Measurements from ENCODE around the gene SMIM26. TPM values are rescaled to one million over a fixed set of nuclear protein-coding genes. Genes with fewer than 3 reads are reported as not detected.

Gene SMIM26
- total and polyA plus RNA-seq, 9 of the 15 experiments (the other 6 are each of a cell fraction or from before 2014, with no cell fraction given), result 46.9 to 186 (median 86.5) TPM

- TF ChIP-seq PATZ1 (CRISPR knock-in tag; IDR thresholded peaks at IDR 0.05; ENCODE audit: borderline replicate concordance) (no peak), KAT7 (CRISPR knock-in tag; IDR thresholded peaks at IDR 0.05; ENCODE audit: borderline replicate concordance) (no peak), NR2C2 (CRISPR knock-in tag; IDR thresholded peaks at IDR 0.05) (no peak), NR2C2 (tag; IDR thresholded peaks at IDR 0.05) (peak; percentile 40; the same call in 1 of the 2 replicates), FOSL1 (tag; conservative IDR thresholded peaks at IDR 0.05) (peak; percentile 53; the same call in 1 of the 2 replicates), PYGO2 (tag; IDR thresholded peaks at IDR 0.05) (no peak), TOE1 (IDR thresholded peaks at IDR 0.05; ENCODE audit: borderline replicate concordance) (no peak), TOE1 (CRISPR knock-in tag; IDR thresholded peaks at IDR 0.05; ENCODE audit: borderline replicate concordance, low read depth) (no peak), TGIF2 (CRISPR knock-in tag; IDR thresholded peaks at IDR 0.05) (no peak), RAD51 (IDR thresholded peaks at IDR 0.05; ENCODE audit: borderline replicate concordance, low read depth) (no peak), ZSCAN32 (CRISPR knock-in tag; IDR thresholded peaks at IDR 0.05) (peak; percentile 40; the same call in 1 of the 2 replicates), SREBF2 (CRISPR knock-in tag; IDR thresholded peaks at IDR 0.05) (no peak), ZNF354B (CRISPR knock-in tag; IDR thresholded peaks at IDR 0.05) (no peak), SAFB (IDR thresholded peaks at IDR 0.05; ENCODE audit: borderline replicate concordance, low read depth, low read length) (no peak), CREB3L1 (IDR thresholded peaks at IDR 0.05; ENCODE audit: borderline replicate concordance, low read depth) (no peak), RCOR1 (IDR thresholded peaks at IDR 0.05; ENCODE audit: borderline replicate concordance in 1 of 2, low read depth in 2 of 2, low read length in 2 of 2) (peak in 1 of 2 experiments; percentile 96; a peak in 2 of 4 replicates), RNF2 (IDR thresholded peaks at IDR 0.05) (peak; percentile 66), MYC (IDR thresholded peaks at IDR 0.05; ENCODE audit: low read depth, low read length) (peak; percentile 90), MYC (CRISPR knock-in tag; IDR thresholded peaks at IDR 0.05; ENCODE audit: borderline replicate concordance, low read depth) (no peak), L3MBTL2 (IDR thresholded peaks at IDR 0.05) (peak; percentile 45; the same call in 1 of the 2 replicates), ZNF778 (CRISPR knock-in tag; IDR thresholded peaks at IDR 0.05) (no peak), KDM1A (IDR thresholded peaks at IDR 0.05) (0 out of 4 replicates have a peak, but pooled peaks of 1 of the 2 experiments have one; percentile 43), CBFB (CRISPR knock-in tag; IDR thresholded peaks at IDR 0.05) (no peak), HDAC3 (IDR thresholded peaks at IDR 0.05; ENCODE audit: borderline replicate concordance, partially characterized antibody) (no peak), WHSC1 (IDR thresholded peaks at IDR 0.05; ENCODE audit: low read length) (no peak), POLR3A (IDR thresholded peaks at IDR 0.05; ENCODE audit: borderline replicate concordance, extremely low read depth, insufficient read depth, insufficient read length) (no peak), ZNF696 (CRISPR knock-in tag; conservative IDR thresholded peaks at IDR 0.05) (no peak)
These were observed 17.9 kb downstream of the SMIM26 start (continued) for GRCh38 chr20:18585134-18585533.
